Measurements from ENCODE around the gene SELENOO. TPM values are rescaled to one million over a fixed set of nuclear protein-coding genes. Genes with fewer than 3 reads are reported as not detected.

SELENOO gene
- total RNA-seq, 2 experiments from 2014 or later = 17.4 to 25.5 TPM

Other genes with a start within 250 kb of the SELENOO start
- 10 to 100 TPM; 39.7 to 44.7 TPM for gene PIM3, start 240.2 kb upstream of the SELENOO start, total RNA-seq
- gene IL17REL, start 188.2 kb upstream of the SELENOO start, total RNA-seq = not detected
- gene TTLL8, start 142.7 kb upstream of the SELENOO start, total RNA-seq = not detected
- under 1 TPM; 0.25 to 0.83 TPM for gene MLC1, start 115.6 kb upstream of the SELENOO start, total RNA-seq
- not detected for gene MOV10L1, start 111.0 kb upstream of the SELENOO start, total RNA-seq
- gene PANX2, start 30.3 kb upstream of the SELENOO start, total RNA-seq = under 1 TPM; 0.10 TPM
- gene TRABD, start 15.1 kb upstream of the SELENOO start, total RNA-seq = 100 to 1,000 TPM; 112 to 138 TPM
- gene TUBGCP6, start 44.0 kb downstream of the SELENOO start, total RNA-seq = 10 to 100 TPM; 62.9 to 71.4 TPM
- gene HDAC10, start 50.3 kb downstream of the SELENOO start, total RNA-seq = 10 to 100 TPM; 68.3 to 93.6 TPM
- gene MAPK12, start 60.7 kb downstream of the SELENOO start, total RNA-seq = 1 to 10 TPM; 2.9 TPM
- gene MAPK11, start 69.4 kb downstream of the SELENOO start, total RNA-seq = 10 to 100 TPM; 10.7 to 12.6 TPM
- gene PLXNB2, start 106.6 kb downstream of the SELENOO start, total RNA-seq = 10 to 100 TPM; 10.7 to 11.1 TPM
- gene DENND6B, start 126.0 kb downstream of the SELENOO start, total RNA-seq = 1 to 10 TPM; 3.1 to 3.6 TPM
- 10 to 100 TPM; 55.6 to 67.6 TPM for gene PPP6R2, start 142.3 kb downstream of the SELENOO start, total RNA-seq